ENCODE data around the gene TSC1. TPM values are rescaled to one million over a fixed set of nuclear protein-coding genes. Genes with fewer than 3 reads are reported as not detected.

TSC1 gene
- total RNA-seq, 3 donors from 2014 or later, result 34.6 to 53.4 (median 52.3) TPM

- intact Hi-C loops (cut with DNase I, micrococcal nuclease), result no loop called here
- Histone ChIP-seq H3K4me1 (ENCODE audit: low read depth) (peaks cover 5% of the 10 kb centered on the region), H3K36me3 (ENCODE audit: low read depth) (no peaks in the 10 kb centered on the region), H3K4me3 (no peak overlapping the region), H3K9me3 (no peaks in the 10 kb centered on the region)
- TF ChIP-seq CTCF (IDR thresholded peaks at IDR 0.05), result no peak
- DNase-seq (no peak), ATAC-seq (no peak)
These were observed 69.3 kb downstream of the TSC1 start for GRCh38 chr9:132875159-132875558.

GRCh38 chr9:132873403-132873802 is 71.0 kb downstream of the TSC1 start:
- peak in 1 of 3 donors; percentile 4 for DNase-seq
- no peaks in the 10 kb centered on the region for H3K36me3 ChIP-seq (ENCODE audit: low read depth)
- no peaks in the 10 kb centered on the region for H3K4me1 ChIP-seq (ENCODE audit: low read depth)
- TF ChIP-seq CTCF (IDR thresholded peaks at IDR 0.05), result no peak
- no peaks in the 10 kb centered on the region for H3K9me3 ChIP-seq
- no peak for ATAC-seq
- intact Hi-C loops (cut with DNase I, micrococcal nuclease), result no loop called here
- H3K4me3 ChIP-seq, result no peak overlapping the region

GRCh38 chr9:132869266-132869665 is 75.2 kb downstream of the TSC1 start:
- DNase-seq (peak in 1 of 3 donors; percentile 31), ATAC-seq (no peak)
- H3K9me3 ChIP-seq, result no peaks in the 10 kb centered on the region
- H3K4me3 ChIP-seq, result no peak overlapping the region
- no peak for TF ChIP-seq CTCF (IDR thresholded peaks at IDR 0.05)
- intact Hi-C loops (cut with DNase I, micrococcal nuclease), result no loop called here
- no peaks in the 10 kb centered on the region for H3K4me1 ChIP-seq (ENCODE audit: low read depth)
- no peaks in the 10 kb centered on the region for H3K36me3 ChIP-seq (ENCODE audit: low read depth)

GRCh38 chr9:132866898-132867297 is 77.5 kb downstream of the TSC1 start:
- no peak for ATAC-seq
- no peaks in the 10 kb centered on the region for H3K9me3 ChIP-seq
- intact Hi-C loops (cut with DNase I, micrococcal nuclease), result no loop called here
- no peak for TF ChIP-seq CTCF (IDR thresholded peaks at IDR 0.05)
- no peaks in the 10 kb centered on the region for H3K36me3 ChIP-seq (ENCODE audit: low read depth)
- DNase-seq, result no peak
- H3K4me1 ChIP-seq (ENCODE audit: low read depth), result no peaks in the 10 kb centered on the region
- no peak overlapping the region for H3K4me3 ChIP-seq

GRCh38 chr9:132864691-132865090 is 79.7 kb downstream of the TSC1 start:
- TF ChIP-seq CTCF (IDR thresholded peaks at IDR 0.05), result no peak
- Histone ChIP-seq H3K4me3 (no peak overlapping the region), H3K36me3 (ENCODE audit: low read depth) (no peaks in the 10 kb centered on the region), H3K9me3 (no peaks in the 10 kb centered on the region), H3K4me1 (ENCODE audit: low read depth) (no peaks in the 10 kb centered on the region)
- ATAC-seq (no peak), DNase-seq (no peak)
- intact Hi-C loops (cut with DNase I, micrococcal nuclease), result no loop called here

GRCh38 chr9:132864277-132864676 is 80.1 kb downstream of the TSC1 start:
- Histone ChIP-seq H3K36me3 (ENCODE audit: low read depth) (no peaks in the 10 kb centered on the region), H3K4me1 (ENCODE audit: low read depth) (no peaks in the 10 kb centered on the region), H3K9me3 (no peaks in the 10 kb centered on the region), H3K4me3 (no peak overlapping the region)
- intact Hi-C loops (cut with DNase I, micrococcal nuclease), result no loop called here
- TF ChIP-seq CTCF (IDR thresholded peaks at IDR 0.05), result no peak
- ATAC-seq (no peak), DNase-seq (no peak)

Data from mucosa of descending colon (tissue), 3 donors.